IPS-20b (cell line): ENCODE data around the gene NIP7.
A peak's percentile ranks its signal among the peaks of the same experiment; 100 is the strongest.
"Not testable (repeated sequence)": the region's sequence is repeated elsewhere in the genome, so short reads cannot be mapped to it uniquely, and the experiment has no call there.

ENCODE experiments used
- H3K27ac ChIP-seq: one replicate; pipeline ENCODE4 v1.5.1; 2013; ENCODE audit warnings: low read length
- H3K27me3 ChIP-seq: 2 replicates; pipeline ENCODE4 v1.6.1; 2013; ENCODE audit warnings: mild to moderate bottlenecking, low read length, inconsistent platforms; ENCODE audit not compliant: insufficient read depth
- H3K36me3 ChIP-seq: 2 replicates; pipeline ENCODE4 v1.6.1; 2013; ENCODE audit warnings: low read depth, mild to moderate bottlenecking, inconsistent platforms, low read length, moderate library complexity; ENCODE audit not compliant: insufficient read depth
- H3K4me1 ChIP-seq: 2 replicates; pipeline ENCODE4 v1.6.1; 2013; ENCODE audit warnings: mild to moderate bottlenecking, control low read depth, inconsistent platforms, low read length, moderate library complexity; ENCODE audit not compliant: insufficient read depth
- H3K4me3 ChIP-seq: 2 replicates; pipeline ENCODE4 v1.5.1; 2013; ENCODE audit warnings: mild to moderate bottlenecking, low read length, inconsistent platforms
- H3K9ac ChIP-seq: 2 replicates; pipeline ENCODE4 v1.6.1; 2013; ENCODE audit warnings: low read depth, mild to moderate bottlenecking, inconsistent platforms, low read length, moderate library complexity
- H3K9me3 ChIP-seq: 2 replicates; pipeline ENCODE4 v1.6.1; 2013; ENCODE audit warnings: mild to moderate bottlenecking, low read depth, low read length, inconsistent platforms; ENCODE audit not compliant: insufficient read depth

Gene NIP7

DNA sequence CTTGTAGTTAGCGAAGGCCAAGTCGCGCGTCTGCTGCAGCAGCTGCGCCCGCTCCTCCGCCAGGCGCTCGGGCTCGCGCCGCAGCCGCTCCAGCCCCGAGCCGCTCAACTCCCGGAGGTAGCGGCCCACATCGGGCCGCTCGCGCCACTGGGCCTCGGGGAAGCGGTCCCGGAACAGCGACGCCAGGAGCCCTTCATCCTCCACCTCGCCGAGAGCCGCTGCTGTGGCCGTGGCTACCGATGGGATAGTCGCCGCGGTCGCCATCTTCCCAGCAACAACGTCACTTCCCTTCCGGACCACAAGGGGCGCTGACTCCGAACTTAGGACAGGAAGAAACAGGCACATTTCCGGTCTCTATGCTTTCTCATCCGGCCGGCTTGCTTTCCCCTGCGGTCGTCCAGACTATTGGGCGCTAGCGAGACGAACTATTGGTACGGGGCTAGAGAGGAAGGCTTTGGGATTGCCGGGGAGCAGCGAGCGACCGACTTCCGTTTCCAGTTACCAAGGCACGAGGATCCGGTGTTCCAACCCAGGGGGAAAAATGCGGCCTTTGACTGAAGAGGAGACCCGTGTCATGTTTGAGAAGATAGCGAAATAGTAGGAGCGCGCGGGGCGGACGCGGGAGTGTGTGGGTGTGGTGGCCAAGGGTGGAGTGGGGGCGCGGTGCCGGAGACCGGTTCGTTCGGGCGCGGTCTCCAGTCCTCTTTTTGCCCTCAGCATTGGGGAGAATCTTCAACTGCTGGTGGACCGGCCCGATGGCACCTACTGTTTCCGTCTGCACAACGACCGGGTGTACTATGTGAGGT lies at the start of gene NIP7, which contains the start of gene COG8:
Gene NIP7 (plus strand): TSS at position 484 of the 806 bp plus-strand sequence. CDS start 58 bp downstream, at position 542.
Gene COG8 (minus strand): TSS at position 276 of the 806 bp plus-strand sequence. CDS start 12 bp downstream, at position 264.
- H3K4me1 ChIP-seq = peaks cover 6% of the 10 kb centered on the region; the same call in 1 of the 2 replicates
- peak within 1 kb of the TSS; percentile 83 for H3K4me3 ChIP-seq
- no peaks in the 10 kb centered on the region for H3K9me3 ChIP-seq
- no peaks in the 10 kb centered on the region for H3K27me3 ChIP-seq
- H3K9ac ChIP-seq = peak within 1 kb of the TSS; percentile 88
- H3K27ac ChIP-seq = peak within 1 kb of the TSS; percentile 89
- H3K36me3 ChIP-seq = peaks cover 62% of the 10 kb centered on the region

DNA sequence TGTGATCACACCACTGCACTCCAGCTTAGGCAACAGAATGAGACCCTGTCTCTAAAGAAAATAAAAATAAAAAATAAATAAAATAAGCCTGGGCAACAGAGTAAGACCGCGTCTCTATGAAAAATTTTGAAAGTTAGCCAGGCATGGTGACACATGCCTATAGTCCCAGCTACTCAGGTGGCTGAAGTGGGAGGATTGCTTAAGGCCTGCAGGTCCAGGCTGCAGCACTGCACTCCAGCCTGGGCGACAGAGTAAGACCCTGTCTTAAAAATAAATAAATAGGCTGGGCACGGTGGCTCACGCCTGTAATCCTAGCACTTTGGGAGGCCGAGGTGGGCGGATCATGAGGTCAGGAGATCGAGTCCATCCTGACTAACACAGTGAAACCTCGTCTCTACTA lies 47.9 kb upstream of the NIP7 start:
- not testable (repeated sequence) for H3K4me1 ChIP-seq, H3K4me3 ChIP-seq, H3K9me3 ChIP-seq, H3K9ac ChIP-seq, H3K27me3 ChIP-seq, H3K27ac ChIP-seq, H3K36me3 ChIP-seq

DNA sequence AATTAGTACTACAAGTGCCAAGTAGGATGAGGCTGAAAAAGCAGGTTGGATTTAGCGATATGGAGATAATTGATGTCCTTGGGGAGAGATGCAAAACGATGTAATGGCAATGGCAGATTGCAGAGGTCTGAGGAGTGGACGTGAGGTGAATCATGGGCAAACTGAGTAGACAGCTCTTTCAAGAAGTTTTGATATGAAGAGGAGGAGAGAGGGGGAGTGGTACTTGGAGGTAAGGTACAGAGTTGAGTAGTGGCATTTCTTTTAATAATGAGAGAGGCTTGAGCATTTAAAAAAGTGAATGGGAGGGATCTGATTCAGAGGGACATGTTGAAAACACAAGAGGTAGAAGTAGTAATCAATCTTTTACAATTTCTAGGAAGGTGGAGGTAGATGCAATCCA lies 46.2 kb upstream of the NIP7 start:
- H3K27ac ChIP-seq = no peak overlapping the region
- no peaks in the 10 kb centered on the region for H3K9me3 ChIP-seq
- H3K9ac ChIP-seq = no peak overlapping the region
- H3K4me3 ChIP-seq = no peak overlapping the region
- H3K27me3 ChIP-seq = no peaks in the 10 kb centered on the region
- no peaks in the 10 kb centered on the region for H3K36me3 ChIP-seq
- H3K4me1 ChIP-seq = no peaks in the 10 kb centered on the region

DNA sequence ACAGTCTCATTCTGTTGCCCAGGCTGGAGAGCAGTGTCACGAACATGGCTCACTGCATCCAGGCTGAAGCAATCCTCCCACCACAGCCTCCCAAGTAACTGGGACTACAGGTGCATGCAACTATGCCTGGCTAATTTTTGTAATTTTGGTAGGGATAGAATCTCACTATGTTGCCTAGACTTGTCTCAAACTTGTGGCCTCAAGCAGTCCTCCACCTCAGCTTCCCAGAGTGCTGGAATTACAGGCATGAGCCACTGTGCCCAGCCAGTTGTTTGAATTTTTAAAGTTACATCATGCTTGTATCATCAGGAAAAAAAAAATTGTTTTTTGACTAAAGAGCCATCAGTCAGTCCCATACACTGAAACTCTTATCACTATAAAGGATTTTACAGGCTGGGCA lies 45.5 kb upstream of the NIP7 start:
- Histone ChIP-seq H3K9me3 (no peaks in the 10 kb centered on the region), H3K27me3 (no peaks in the 10 kb centered on the region), H3K9ac (no peak overlapping the region), H3K4me1 (no peaks in the 10 kb centered on the region), H3K36me3 (no peaks in the 10 kb centered on the region), H3K4me3 (no peak overlapping the region), H3K27ac (no peak overlapping the region)

DNA sequence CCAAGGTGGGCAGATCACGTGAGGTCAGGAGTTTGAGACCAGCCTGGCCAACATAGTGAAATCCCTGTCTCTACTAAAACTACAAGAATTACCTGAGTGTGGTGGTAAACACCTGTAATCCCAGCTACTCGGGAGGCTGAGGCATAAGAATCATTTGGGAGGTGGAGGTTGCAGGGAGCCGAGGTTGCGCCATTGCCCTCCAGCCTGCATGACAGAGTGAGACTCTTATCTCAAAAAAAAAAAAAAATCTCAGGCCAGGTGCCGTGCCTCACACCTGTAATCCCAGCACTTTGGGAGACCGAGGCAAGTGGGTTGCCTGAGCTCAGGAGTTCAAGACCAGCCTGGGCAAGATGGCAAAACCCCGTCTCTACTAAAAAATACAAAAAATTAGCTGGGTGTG lies 42.8 kb upstream of the NIP7 start:
- not testable (repeated sequence) for H3K4me3 ChIP-seq, H3K27me3 ChIP-seq, H3K9ac ChIP-seq, H3K4me1 ChIP-seq, H3K27ac ChIP-seq, H3K9me3 ChIP-seq
- H3K36me3 ChIP-seq = peaks cover 24% of the 10 kb centered on the region

DNA sequence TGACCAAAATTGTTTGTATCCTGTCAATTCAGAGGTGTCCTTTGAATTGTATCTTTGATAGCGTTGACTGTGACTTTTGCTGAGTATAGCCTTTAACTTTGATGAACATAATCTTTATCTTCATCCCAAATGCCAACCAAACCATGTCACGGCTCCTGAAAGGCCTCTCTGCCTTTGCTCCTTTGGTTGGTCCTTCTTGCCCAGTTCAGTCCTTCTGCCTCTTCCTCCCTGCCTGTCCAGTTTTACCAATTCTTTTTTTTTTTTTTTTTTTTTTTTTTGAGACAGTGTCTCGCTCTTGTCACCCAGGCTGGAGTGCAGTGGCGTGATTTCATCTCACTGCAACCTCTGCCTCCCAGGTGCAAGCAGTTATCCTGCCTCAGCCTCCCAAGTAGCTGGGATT lies 41.3 kb upstream of the NIP7 start:
- Histone ChIP-seq H3K36me3 (peaks cover 27% of the 10 kb centered on the region), H3K27me3 (no peaks in the 10 kb centered on the region), H3K9me3 (no peaks in the 10 kb centered on the region), H3K4me1 (no peaks in the 10 kb centered on the region), H3K27ac (no peak overlapping the region), H3K9ac (no peak overlapping the region), H3K4me3 (no peak overlapping the region)

DNA sequence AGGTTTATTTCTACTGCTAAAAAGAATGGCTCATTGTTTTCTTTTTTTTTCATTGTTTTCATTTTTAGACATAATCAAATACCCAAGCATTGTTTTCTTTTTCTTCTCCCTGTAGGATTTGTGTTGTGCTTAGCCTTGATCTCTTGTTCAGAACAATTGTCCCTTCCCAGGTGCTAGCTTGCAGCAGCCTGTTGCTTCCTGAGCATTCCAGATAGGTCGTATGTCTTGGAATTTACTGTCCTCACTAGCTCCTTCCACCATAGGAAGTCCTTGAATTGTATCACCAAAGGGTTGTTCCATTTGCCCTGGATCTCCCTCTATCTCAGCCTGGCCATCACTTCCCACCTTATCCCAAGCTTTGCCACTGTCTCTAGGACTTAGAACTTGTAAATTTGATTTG lies 38.4 kb upstream of the NIP7 start:
- no peak overlapping the region for H3K4me3 ChIP-seq
- no peak overlapping the region for H3K27ac ChIP-seq
- peaks cover 33% of the 10 kb centered on the region for H3K36me3 ChIP-seq
- H3K9me3 ChIP-seq = no peaks in the 10 kb centered on the region
- H3K4me1 ChIP-seq = no peaks in the 10 kb centered on the region
- H3K9ac ChIP-seq = no peak overlapping the region
- H3K27me3 ChIP-seq = no peaks in the 10 kb centered on the region

DNA sequence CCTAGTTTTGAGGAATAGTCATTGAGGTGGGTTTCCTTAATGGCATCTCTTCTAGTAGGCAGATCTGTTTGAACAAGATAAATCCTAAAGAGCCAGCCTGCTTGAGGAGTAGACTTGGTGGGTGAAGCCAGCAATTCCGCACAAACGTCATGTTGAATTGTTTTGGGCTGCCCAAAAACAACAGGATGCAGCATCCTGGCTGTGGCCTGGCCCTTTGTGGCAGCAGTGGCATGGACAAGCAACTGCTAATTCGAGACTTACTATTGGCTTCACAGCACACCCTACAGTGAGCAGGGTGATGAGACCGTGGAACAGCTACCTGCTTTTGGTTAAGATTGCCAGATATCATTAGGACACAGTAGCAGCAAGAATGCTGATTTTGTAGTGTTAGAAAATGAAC lies 37.7 kb upstream of the NIP7 start:
- no peaks in the 10 kb centered on the region for H3K9me3 ChIP-seq
- no peak overlapping the region for H3K4me3 ChIP-seq
- H3K9ac ChIP-seq = no peak overlapping the region
- no peaks in the 10 kb centered on the region for H3K27me3 ChIP-seq
- no peaks in the 10 kb centered on the region for H3K4me1 ChIP-seq
- H3K27ac ChIP-seq = no peak overlapping the region
- H3K36me3 ChIP-seq = peaks cover 33% of the 10 kb centered on the region

DNA sequence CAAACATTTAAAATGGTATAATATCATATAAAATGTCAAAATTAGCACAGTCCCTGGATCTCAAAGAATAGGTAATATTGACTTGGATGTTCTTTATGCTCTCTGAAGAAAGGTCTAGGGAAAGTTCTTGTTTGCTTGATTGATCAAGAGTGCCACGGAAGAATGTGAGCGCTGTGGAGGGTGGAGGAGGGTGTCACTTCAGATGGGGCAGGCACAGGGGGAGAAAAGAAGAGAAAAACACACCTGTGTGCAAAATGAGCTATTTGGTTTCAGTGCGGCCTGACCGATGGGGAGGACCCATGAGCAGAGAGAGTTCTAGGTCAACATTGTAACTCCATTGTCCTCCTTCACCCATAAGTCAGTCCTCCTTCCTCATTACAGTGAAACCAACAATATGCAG lies 37.3 kb upstream of the NIP7 start:
- no peak overlapping the region for H3K9ac ChIP-seq
- H3K4me1 ChIP-seq = no peaks in the 10 kb centered on the region
- H3K9me3 ChIP-seq = no peaks in the 10 kb centered on the region
- no peaks in the 10 kb centered on the region for H3K27me3 ChIP-seq
- H3K4me3 ChIP-seq = no peak overlapping the region
- H3K27ac ChIP-seq = no peak overlapping the region
- peaks cover 33% of the 10 kb centered on the region for H3K36me3 ChIP-seq

DNA sequence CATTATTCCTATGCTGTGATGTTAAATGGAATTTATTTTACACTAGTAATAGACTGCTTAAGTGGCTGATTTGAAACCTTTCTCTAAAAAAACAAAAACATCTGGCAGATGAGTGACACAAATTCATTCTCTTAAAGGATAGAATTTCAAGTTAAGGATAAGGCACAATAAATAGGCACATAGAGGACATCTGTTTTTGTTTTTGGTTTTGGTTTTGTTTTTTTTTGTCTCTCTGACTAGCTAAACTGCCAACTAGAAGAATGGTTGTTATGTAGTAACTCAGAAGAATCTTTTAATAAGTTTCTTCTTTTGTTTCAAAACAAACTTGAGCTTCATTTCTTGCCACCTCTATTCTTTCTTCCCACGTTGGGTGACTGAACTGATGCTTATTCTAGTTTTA lies 33.5 kb upstream of the NIP7 start:
- Histone ChIP-seq H3K4me3 (no peak overlapping the region), H3K27me3 (no peaks in the 10 kb centered on the region), H3K9me3 (no peaks in the 10 kb centered on the region), H3K27ac (no peak overlapping the region), H3K4me1 (no peaks in the 10 kb centered on the region), H3K36me3 (peaks cover 17% of the 10 kb centered on the region; the same call in 1 of the 2 replicates), H3K9ac (no peak overlapping the region)

DNA sequence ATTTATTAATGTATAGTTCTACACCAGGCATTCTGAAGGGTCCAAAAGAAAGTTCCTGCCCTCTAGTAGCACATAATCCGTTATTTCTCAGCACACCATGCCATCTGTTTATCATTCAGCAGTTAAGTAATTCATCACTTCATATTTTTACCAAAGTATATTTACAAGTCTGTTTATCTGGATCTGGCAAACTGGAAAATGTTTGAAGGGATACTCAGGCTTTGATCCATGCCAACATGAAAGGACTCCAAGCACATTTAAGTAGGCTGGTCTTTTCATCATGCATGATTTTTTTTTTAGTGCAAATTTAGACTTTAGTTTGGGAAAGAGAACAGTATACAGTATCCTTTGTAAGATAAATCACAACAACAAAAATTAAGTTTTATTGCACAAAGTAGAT lies 32.5 kb upstream of the NIP7 start:
- Histone ChIP-seq H3K36me3 (peaks cover 6% of the 10 kb centered on the region; the same call in 1 of the 2 replicates), H3K27ac (no peak overlapping the region), H3K4me1 (no peaks in the 10 kb centered on the region), H3K27me3 (no peaks in the 10 kb centered on the region), H3K9me3 (no peaks in the 10 kb centered on the region), H3K9ac (no peak overlapping the region), H3K4me3 (no peak overlapping the region)

DNA sequence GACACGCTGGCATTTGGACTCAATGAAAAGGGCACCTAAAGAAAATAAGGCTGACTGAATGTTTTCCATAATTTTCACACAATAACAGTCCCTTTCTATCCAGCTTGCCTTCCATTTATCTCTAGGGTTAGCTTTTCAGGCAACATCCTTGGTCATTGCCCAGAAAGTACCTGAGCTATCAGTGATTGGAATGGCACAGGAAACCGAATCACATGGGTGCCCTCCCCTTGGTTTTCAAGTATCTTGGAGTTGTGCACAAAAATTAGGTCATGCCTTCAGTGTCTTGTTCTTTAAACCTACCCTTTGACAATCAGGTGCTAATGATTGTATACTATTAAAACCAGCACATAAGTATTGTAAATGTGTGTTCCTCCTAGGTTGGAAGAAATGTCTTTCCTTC lies 31.7 kb upstream of the NIP7 start:
- no peaks in the 10 kb centered on the region for H3K27me3 ChIP-seq

More for the DNA sequence above, 31.7 kb upstream of the NIP7 start:
- Histone ChIP-seq H3K36me3 (peaks cover 6% of the 10 kb centered on the region; the same call in 1 of the 2 replicates), H3K27ac (no peak overlapping the region), H3K9me3 (no peaks in the 10 kb centered on the region), H3K4me1 (no peaks in the 10 kb centered on the region), H3K9ac (no peak overlapping the region), H3K4me3 (no peak overlapping the region)
